Smooth muscle cell of the umbilical artery (primary cell): ENCODE data around the gene SLC9B2. TPM values are rescaled to one million over a fixed set of nuclear protein-coding genes. Genes with fewer than 3 reads are reported as not detected.

Source experiments
- total RNA-seq: library from RNA; depleted of rRNA; stranded (reverse); fragments of >200 nt; gene quantifications from 2 replicates; pipeline ENCODE4 v1.2.3, GENCODE V29; 2014

The SLC9B2 gene
- 16.6 and 18.1 TPM in 2 replicates for total RNA-seq

GRCh38 chr4:103076747-103077347 is at the start of gene SLC9B2:
TSS of gene SLC9B2 (minus strand) at chr4:103076761. CDS start at chr4:103067550, 9,211 bp downstream.

GRCh38 chr4:103099691-103100392 is 23.3 kb upstream of the SLC9B2 start, which contains the start of gene BDH2:
TSS of gene BDH2 (minus strand) at chr4:103099834. CDS start at chr4:103096254, 3,580 bp downstream.

GRCh38 chr4:103019308-103020124 is 57.0 kb downstream of the SLC9B2 start, which contains the start of gene SLC9B1:
TSS of gene SLC9B1 (minus strand) at chr4:103019705. CDS start at chr4:102991711, 27,994 bp downstream.

Other genes starting within 250 kb of the SLC9B2 start
- gene UBE2D3, start 249.2 kb downstream of the SLC9B2 start, total RNA-seq: 272 and 420 TPM in 2 replicates
- 31.2 and 34.3 TPM in 2 replicates for gene CISD2, start 207.8 kb downstream of the SLC9B2 start, total RNA-seq
- 0.51 and 0.89 TPM in 2 replicates for gene SLC9B1, start 57.1 kb downstream of the SLC9B2 start, total RNA-seq
- 45.4 and 73.0 TPM in 2 replicates for gene BDH2, start 23.1 kb upstream of the SLC9B2 start, total RNA-seq
- 2.1 and 16.6 TPM in 2 replicates for gene CENPE, start 121.6 kb upstream of the SLC9B2 start, total RNA-seq